A549 treated with ZK216348 at 1 μM for 4 hours (cell line): Measurements from ENCODE around the gene MAPK8. TPM values are rescaled to one million over a fixed set of nuclear protein-coding genes. Genes with fewer than 3 reads are reported as not detected.

Experiments used
- total RNA-seq: library from RNA; stranded (reverse); fragments of 200-300 nt; extraction: Qiagen RNA extraction; gene quantifications from 5 replicates; pipeline ENCODE4 v1.2.3, GENCODE V29; 2022; ENCODE audit warnings: low read depth

The MAPK8 gene
- 30.0 to 49.3 TPM (median 37.1 TPM) in 5 replicates for total RNA-seq

GRCh38 chr10:48306265-48306869 lies at the start of gene MAPK8:
Gene MAPK8 (plus strand): TSS chr10:48306677. CDS start chr10:48401661, 94,984 bp downstream.

GRCh38 chr10:48274636-48275035 lies 31.8 kb upstream of the MAPK8 start, which contains the start of gene FRMPD2:
Gene FRMPD2 (minus strand): TSS chr10:48274696. CDS start chr10:48274567, 129 bp downstream.

Other genes with a start within 250 kb of the MAPK8 start
- gene FRMPD2, start 32.0 kb upstream of the MAPK8 start, total RNA-seq, result 0.13 TPM in 1 of 5 replicates, not detected in the others